ENCODE measurements around the gene RPS4Y1.

DNA sequence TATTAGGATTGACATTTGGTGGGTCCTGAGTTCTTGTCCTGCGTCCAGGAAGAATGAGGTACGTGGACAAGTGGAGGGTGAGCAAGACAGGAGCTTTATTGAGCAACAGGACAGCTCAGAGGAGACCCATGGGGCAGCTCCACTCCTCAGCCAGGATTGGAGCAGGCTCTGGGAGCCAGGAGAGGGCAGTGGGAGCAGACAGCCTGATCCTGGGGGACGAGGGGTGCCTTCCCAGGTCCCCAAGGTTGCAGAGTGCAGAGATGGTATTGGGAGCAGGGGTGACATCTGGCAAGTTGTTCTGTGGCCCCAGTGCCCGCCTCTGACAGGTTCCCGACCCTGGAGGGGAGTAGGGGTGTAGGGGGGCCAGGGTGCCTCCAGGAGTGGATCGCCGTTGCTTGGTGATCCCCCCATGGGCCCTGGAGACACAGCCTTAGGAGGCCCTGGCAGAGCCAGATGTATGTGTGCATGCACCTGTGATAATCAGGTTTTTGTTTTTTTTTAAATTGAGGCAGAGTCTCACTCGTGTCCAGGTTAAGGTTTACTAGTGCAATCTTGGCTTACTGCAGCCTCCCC is 26.7 kb downstream of the RPS4Y1 start:
- TF ChIP-seq, protein P1, sequence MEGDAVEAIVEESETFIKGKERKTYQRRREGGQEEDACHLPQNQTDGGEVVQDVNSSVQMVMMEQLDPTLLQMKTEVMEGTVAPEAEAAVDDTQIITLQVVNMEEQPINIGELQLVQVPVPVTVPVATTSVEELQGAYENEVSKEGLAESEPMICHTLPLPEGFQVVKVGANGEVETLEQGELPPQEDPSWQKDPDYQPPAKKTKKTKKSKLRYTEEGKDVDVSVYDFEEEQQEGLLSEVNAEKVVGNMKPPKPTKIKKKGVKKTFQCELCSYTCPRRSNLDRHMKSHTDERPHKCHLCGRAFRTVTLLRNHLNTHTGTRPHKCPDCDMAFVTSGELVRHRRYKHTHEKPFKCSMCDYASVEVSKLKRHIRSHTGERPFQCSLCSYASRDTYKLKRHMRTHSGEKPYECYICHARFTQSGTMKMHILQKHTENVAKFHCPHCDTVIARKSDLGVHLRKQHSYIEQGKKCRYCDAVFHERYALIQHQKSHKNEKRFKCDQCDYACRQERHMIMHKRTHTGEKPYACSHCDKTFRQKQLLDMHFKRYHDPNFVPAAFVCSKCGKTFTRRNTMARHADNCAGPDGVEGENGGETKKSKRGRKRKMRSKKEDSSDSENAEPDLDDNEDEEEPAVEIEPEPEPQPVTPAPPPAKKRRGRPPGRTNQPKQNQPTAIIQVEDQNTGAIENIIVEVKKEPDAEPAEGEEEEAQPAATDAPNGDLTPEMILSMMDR (optimal IDR thresholded peaks at IDR 0.05 in 1 of 3, IDR thresholded peaks at IDR 0.05 in 1 of 3, conservative IDR thresholded peaks at IDR 0.05 in 1 of 3; ENCODE audit: extremely low read depth in 1 of 3, insufficient read depth in 2 of 3, low read length in 3 of 3): no peak
- no peak for TF ChIP-seq EZH2 (IDR thresholded peaks at IDR 0.05; ENCODE audit: low read length)
